ENCODE measurements around the gene COL6A3. TPM values are rescaled to one million over a fixed set of nuclear protein-coding genes. Genes with fewer than 3 reads are reported as not detected.
A peak's percentile ranks its signal among the peaks of the same experiment; 100 is the strongest.
"Not testable (repeated sequence)": the region's sequence is repeated elsewhere in the genome, so short reads cannot be mapped to it uniquely, and the experiment has no call there.

COL6A3 gene
- total RNA-seq, 1 donor from 2014 or later: 198 TPM

GRCh38 chr2:237358721-237359517 is 55.0 kb downstream of the COL6A3 start:
- DNase-seq (ENCODE audit: low spot score): no peak
- peak; percentile 9 for ATAC-seq
- intact Hi-C loops (cut with DNase I): no loop called here

GRCh38 chr2:237355701-237356100 is 58.3 kb downstream of the COL6A3 start:
- ATAC-seq (peak; percentile 67), DNase-seq (ENCODE audit: low spot score) (no peak)
- intact Hi-C loops (cut with DNase I): no loop called here

- intact Hi-C loops (cut with DNase I): no loop called here
- DNase-seq (ENCODE audit: low spot score) (no peak), ATAC-seq (peak; percentile 66)
These were observed 59.1 kb downstream of the COL6A3 start for GRCh38 chr2:237354892-237355291.

GRCh38 chr2:237354172-237354571 is 59.8 kb downstream of the COL6A3 start:
- intact Hi-C loops (cut with DNase I); DNase-seq (ENCODE audit: low spot score); ATAC-seq: not testable (repeated sequence)

GRCh38 chr2:237353215-237353614 is 60.7 kb downstream of the COL6A3 start:
- ATAC-seq: no peak
- no peak for DNase-seq (ENCODE audit: low spot score)
- intact Hi-C loops (cut with DNase I): no loop called here

GRCh38 chr2:237352279-237352845 is 61.6 kb downstream of the COL6A3 start:
- ATAC-seq (no peak), DNase-seq (ENCODE audit: low spot score) (no peak)
- intact Hi-C loops (cut with DNase I): no loop called here

GRCh38 chr2:237351796-237352195 is 62.2 kb downstream of the COL6A3 start:
- intact Hi-C loops (cut with DNase I): no loop called here
- no peak for ATAC-seq
- DNase-seq (ENCODE audit: low spot score): no peak

- intact Hi-C loops (cut with DNase I): no loop called here
- no peak for ATAC-seq
- DNase-seq (ENCODE audit: low spot score): no peak
These were observed 62.9 kb downstream of the COL6A3 start for GRCh38 chr2:237351046-237351445.

- peak; percentile 9 for ATAC-seq
- intact Hi-C loops (cut with DNase I): no loop called here
- no peak for DNase-seq (ENCODE audit: low spot score)
These were observed 63.4 kb downstream of the COL6A3 start for GRCh38 chr2:237350597-237350996.

- DNase-seq (ENCODE audit: low spot score) (no peak), ATAC-seq (no peak)
- intact Hi-C loops (cut with DNase I): no loop called here
These were observed 63.9 kb downstream of the COL6A3 start for GRCh38 chr2:237350070-237350469.

- DNase-seq (ENCODE audit: low spot score) (no peak), ATAC-seq (no peak)
- intact Hi-C loops (cut with DNase I): no loop called here
These were observed 65.6 kb downstream of the COL6A3 start for GRCh38 chr2:237348281-237348865.

GRCh38 chr2:237345891-237346640 is 67.9 kb downstream of the COL6A3 start:
- ATAC-seq (no peak), DNase-seq (ENCODE audit: low spot score) (no peak)
- intact Hi-C loops (cut with DNase I): no loop called here

GRCh38 chr2:237345411-237345810 is 68.6 kb downstream of the COL6A3 start:
- no peak for DNase-seq (ENCODE audit: low spot score)
- intact Hi-C loops (cut with DNase I): no loop called here
- no peak for ATAC-seq

- no peak for ATAC-seq
- intact Hi-C loops (cut with DNase I): no loop called here
- DNase-seq (ENCODE audit: low spot score): no peak
These were observed 69.0 kb downstream of the COL6A3 start for GRCh38 chr2:237344942-237345341.

GRCh38 chr2:237343993-237344392 is 70.0 kb downstream of the COL6A3 start:
- intact Hi-C loops (cut with DNase I): no loop called here
- ATAC-seq (no peak), DNase-seq (ENCODE audit: low spot score) (no peak)

GRCh38 chr2:237341872-237342271 is 72.1 kb downstream of the COL6A3 start:
- DNase-seq (ENCODE audit: low spot score) (no peak), ATAC-seq (peak; percentile 82)
- intact Hi-C loops (cut with DNase I): no loop called here

GRCh38 chr2:237337586-237337985 is 76.4 kb downstream of the COL6A3 start:
- intact Hi-C loops (cut with DNase I): no loop called here
- DNase-seq (ENCODE audit: low spot score) (no peak), ATAC-seq (no peak)

- DNase-seq (ENCODE audit: low spot score) (no peak), ATAC-seq (no peak)
- intact Hi-C loops (cut with DNase I): no loop called here
These were observed 77.8 kb downstream of the COL6A3 start for GRCh38 chr2:237336131-237336530.

GRCh38 chr2:237333748-237334147 is 80.2 kb downstream of the COL6A3 start:
- ATAC-seq (no peak), DNase-seq (ENCODE audit: low spot score) (no peak)

GRCh38 chr2:237330541-237330940 is 83.4 kb downstream of the COL6A3 start:
- DNase-seq (ENCODE audit: low spot score) (no peak), ATAC-seq (no peak)
- intact Hi-C loops (cut with DNase I): no loop called here

More at GRCh38 chr2:237333748-237334147, 80.2 kb downstream of the COL6A3 start:
- intact Hi-C loops (cut with DNase I): no loop called here

Measured in sciatic nerve (tissue), 2 donors.